Measurements from ENCODE around the gene ATOH8. TPM values are rescaled to one million over a fixed set of nuclear protein-coding genes. Genes with fewer than 3 reads are reported as not detected.

The ATOH8 gene
- total RNA-seq, 2 donors from 2014 or later, result 35.1 to 116 TPM

DNA sequence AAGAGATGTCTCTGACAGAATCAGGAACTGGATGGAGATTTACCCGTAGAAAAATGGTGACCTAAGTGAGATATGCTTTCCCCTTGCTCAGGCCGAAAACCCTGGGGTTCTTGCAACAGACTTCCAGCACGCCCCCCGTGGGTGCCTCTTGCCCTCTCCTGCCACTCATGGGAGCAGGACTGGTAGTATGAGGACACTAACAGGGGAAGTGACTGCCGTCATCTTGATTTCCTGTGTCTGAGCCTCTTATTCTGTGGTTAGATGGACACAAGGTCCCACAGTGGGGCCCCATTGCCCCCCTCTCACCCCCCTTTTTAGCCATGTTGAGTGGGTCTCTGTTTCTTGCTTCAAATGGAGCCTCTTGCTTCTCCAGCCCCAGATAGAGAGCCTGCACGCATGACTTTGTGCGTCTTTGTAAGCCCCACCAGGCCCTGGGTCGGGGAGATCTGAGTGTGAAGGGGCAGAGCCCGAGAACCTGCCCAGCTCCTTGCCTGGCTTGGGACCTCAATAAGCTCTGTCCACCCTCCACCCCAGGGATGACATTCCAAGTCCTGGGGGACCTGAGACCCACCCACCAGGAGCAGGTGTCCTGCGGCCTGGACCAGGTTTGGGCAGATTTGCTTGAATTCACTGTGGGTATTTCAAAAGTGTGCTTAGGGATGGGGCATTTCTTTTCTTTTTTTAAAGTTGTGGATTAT lies 47.0 kb upstream of the ATOH8 start:
- H3K4me1 ChIP-seq, result peaks cover 0 to 53% of the 10 kb centered on the region in 2 donors
- no peaks in the 10 kb centered on the region for H3K9me3 ChIP-seq
- H3K27ac ChIP-seq, result peak overlapping the region; percentile 66 to 67
- H3K36me3 ChIP-seq, result no peaks in the 10 kb centered on the region
- no peak overlapping the region for H3K4me3 ChIP-seq
- H3K27me3 ChIP-seq, result no peaks in the 10 kb centered on the region
- TF ChIP-seq, protein P1, sequence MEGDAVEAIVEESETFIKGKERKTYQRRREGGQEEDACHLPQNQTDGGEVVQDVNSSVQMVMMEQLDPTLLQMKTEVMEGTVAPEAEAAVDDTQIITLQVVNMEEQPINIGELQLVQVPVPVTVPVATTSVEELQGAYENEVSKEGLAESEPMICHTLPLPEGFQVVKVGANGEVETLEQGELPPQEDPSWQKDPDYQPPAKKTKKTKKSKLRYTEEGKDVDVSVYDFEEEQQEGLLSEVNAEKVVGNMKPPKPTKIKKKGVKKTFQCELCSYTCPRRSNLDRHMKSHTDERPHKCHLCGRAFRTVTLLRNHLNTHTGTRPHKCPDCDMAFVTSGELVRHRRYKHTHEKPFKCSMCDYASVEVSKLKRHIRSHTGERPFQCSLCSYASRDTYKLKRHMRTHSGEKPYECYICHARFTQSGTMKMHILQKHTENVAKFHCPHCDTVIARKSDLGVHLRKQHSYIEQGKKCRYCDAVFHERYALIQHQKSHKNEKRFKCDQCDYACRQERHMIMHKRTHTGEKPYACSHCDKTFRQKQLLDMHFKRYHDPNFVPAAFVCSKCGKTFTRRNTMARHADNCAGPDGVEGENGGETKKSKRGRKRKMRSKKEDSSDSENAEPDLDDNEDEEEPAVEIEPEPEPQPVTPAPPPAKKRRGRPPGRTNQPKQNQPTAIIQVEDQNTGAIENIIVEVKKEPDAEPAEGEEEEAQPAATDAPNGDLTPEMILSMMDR (IDR thresholded peaks at IDR 0.05), result no peak
- peak; percentile 75 for DNase-seq (ENCODE audit: low spot score)

DNA sequence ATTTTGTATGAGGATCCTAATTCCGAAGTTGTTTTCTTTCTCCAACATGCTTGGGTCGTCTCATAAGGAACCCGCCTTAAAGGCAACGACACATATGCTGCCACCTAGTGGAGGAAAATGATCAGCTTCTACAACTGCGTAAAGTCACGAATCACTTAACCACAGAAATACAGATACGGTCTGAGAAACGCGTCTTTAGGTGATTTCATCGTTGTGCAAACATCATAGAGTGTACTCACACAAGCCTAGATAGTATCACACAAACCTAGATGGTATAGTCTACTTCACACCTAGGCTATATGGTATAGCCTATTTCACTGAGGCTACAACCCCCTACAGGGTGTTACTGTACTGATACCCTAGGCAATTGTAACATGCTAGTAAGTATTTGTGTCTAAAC lies 46.5 kb upstream of the ATOH8 start:
- Histone ChIP-seq H3K36me3 (no peaks in the 10 kb centered on the region), H3K9me3 (no peaks in the 10 kb centered on the region), H3K4me1 (peaks cover 0 to 56% of the 10 kb centered on the region in 2 donors), H3K27ac (peak overlapping the region in 1 of 2 donors; percentile 67), H3K4me3 (no peak overlapping the region), H3K27me3 (no peaks in the 10 kb centered on the region)
- TF ChIP-seq, protein P1 (IDR thresholded peaks at IDR 0.05), result peak; percentile 85 to 88
- peak; percentile 87 for DNase-seq (ENCODE audit: low spot score)

DNA sequence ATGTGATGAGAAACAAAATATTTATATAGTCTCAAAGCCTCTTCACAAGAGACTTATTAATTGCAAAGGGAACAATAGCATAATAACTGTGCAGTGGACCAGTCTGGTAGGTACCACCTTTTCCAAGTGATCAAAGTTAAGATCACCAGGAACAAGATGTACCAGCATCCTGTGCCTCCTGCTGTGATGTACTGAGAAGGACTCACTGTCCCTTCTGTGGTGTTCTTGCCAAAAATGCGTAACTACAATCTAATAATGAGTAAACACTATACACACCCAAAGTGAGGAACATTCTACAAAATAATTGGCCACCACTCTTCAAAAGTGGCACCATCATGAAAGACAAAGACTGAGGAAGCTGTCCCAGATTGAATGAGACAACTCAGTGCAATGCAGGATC lies 45.1 kb upstream of the ATOH8 start:
- Histone ChIP-seq H3K27ac (peak overlapping the region; percentile 80 to 84), H3K27me3 (no peaks in the 10 kb centered on the region)

DNA sequence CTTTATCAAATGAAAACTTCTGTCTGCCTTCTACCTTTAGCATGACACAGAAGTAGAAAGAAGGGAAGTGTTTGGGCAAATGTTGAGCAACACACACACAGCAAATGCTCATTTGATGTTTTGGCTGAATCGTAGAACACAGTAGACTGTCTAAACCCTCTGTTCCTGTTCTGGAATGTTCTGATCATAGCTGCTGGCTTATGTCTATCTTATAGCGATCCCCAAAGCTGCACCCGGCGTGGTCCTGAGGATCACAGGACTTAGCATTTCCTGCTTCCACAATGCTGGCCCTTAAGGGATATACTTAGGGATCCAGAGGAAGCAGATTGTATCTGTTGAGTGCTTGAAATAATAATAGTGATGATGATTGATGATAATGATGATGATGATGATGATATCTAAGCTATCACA lies 44.4 kb upstream of the ATOH8 start:
- no peak overlapping the region for H3K4me3 ChIP-seq
- no peaks in the 10 kb centered on the region for H3K36me3 ChIP-seq
- peak; percentile 59 for DNase-seq (ENCODE audit: low spot score)
- TF ChIP-seq, protein P1 (IDR thresholded peaks at IDR 0.05), result no peak
- H3K9me3 ChIP-seq, result no peaks in the 10 kb centered on the region
- H3K27me3 ChIP-seq, result no peaks in the 10 kb centered on the region
- peaks cover 0 to 77% of the 10 kb centered on the region in 2 donors for H3K4me1 ChIP-seq
- peak overlapping the region; percentile 80 to 84 for H3K27ac ChIP-seq

More for the DNA sequence above, 45.1 kb upstream of the ATOH8 start:
- TF ChIP-seq, protein P1 (IDR thresholded peaks at IDR 0.05), result no peak
- Histone ChIP-seq H3K9me3 (no peaks in the 10 kb centered on the region), H3K4me1 (peaks cover 0 to 69% of the 10 kb centered on the region in 2 donors), H3K36me3 (no peaks in the 10 kb centered on the region), H3K4me3 (no peak overlapping the region)
- DNase-seq (ENCODE audit: low spot score), result peak; percentile 59

DNA sequence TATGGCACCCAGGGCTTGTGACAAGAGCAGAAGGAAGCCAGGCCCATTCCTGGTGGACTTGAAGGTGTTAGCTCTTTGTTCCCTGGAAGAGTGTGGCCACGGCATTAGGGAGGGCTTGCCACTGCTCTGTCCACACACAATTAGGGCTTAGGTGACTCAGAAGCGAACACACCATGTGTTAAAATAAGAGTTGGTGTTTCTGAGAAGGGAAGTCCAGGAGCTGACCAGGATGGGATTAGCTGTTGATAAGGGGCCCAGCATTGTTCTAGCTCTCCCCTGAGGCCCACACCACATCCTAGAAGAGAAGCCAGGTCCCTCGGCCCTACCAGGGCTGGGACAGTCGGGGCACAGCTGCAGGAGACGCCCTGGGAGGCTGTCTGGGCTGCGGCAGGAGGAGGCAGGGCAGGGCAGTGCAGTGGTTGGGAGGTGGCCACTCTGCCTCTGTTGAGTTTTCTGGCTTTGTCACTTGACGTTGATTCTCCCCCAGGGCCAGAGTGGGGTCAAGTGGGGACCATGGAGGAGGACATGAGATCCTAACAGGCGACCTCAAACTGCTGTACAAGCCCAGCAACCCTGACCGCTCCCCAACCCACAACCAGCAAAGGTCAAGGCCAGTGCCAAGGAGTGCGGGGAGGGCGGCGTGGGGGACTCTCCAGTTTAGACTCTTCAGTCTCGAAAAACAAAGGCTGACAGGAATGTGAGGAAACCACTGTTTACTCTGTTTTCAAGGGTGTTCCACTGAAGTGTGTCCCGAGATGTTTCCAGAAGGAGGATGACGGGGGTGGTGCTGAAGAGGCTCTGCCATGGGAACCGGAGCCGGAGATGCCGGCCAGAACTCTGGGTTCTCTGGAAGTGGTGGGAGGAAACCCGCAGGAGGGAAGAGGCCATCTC lies 42.9 kb upstream of the ATOH8 start:
- TF ChIP-seq, protein P1 (IDR thresholded peaks at IDR 0.05), result no peak
- DNase-seq (ENCODE audit: low spot score), result peak; percentile 80
- H3K4me1 ChIP-seq, result peaks cover 0 to 69% of the 10 kb centered on the region in 2 donors
- H3K4me3 ChIP-seq, result peak overlapping the region in 1 of 2 donors; percentile 6
- H3K9me3 ChIP-seq, result no peaks in the 10 kb centered on the region
- no peaks in the 10 kb centered on the region for H3K27me3 ChIP-seq
- peak overlapping the region; percentile 80 to 84 for H3K27ac ChIP-seq
- no peaks in the 10 kb centered on the region for H3K36me3 ChIP-seq
